GM19240 (cell line): Measurements from ENCODE around the gene MTURN.
"Not testable (repeated sequence)": the region's sequence is repeated elsewhere in the genome, so short reads cannot be mapped to it uniquely, and the experiment has no call there.

Experiments
- DNase-seq: peaks from one replicate; pipeline ENCODE4 v3.0.0; 2011; ENCODE audit warnings: low spot score; ENCODE audit not compliant: insufficient read length

The MTURN gene

GRCh38 chr7:30177186-30177585 is 42.4 kb downstream of the MTURN start:
- DNase-seq = no peak

- DNase-seq = no peak
Observed at GRCh38 chr7:30177965-30178364, 43.2 kb downstream of the MTURN start.

GRCh38 chr7:30178748-30179436 is 44.1 kb downstream of the MTURN start:
- no peak for DNase-seq

GRCh38 chr7:30180718-30181117 is 45.9 kb downstream of the MTURN start:
- DNase-seq = no peak

GRCh38 chr7:30181211-30181610 is 46.4 kb downstream of the MTURN start:
- no peak for DNase-seq

GRCh38 chr7:30181736-30182522 is 47.1 kb downstream of the MTURN start:
- DNase-seq = no peak

- DNase-seq = no peak
Observed at GRCh38 chr7:30182814-30183213, 48.0 kb downstream of the MTURN start.

GRCh38 chr7:30183749-30184369 is 49.1 kb downstream of the MTURN start:
- no peak for DNase-seq

- DNase-seq = no peak
Observed at GRCh38 chr7:30184791-30185487, 50.2 kb downstream of the MTURN start.

- DNase-seq = no peak
Observed at GRCh38 chr7:30185496-30185895, 50.7 kb downstream of the MTURN start.

GRCh38 chr7:30186725-30187124 is 51.9 kb downstream of the MTURN start:
- DNase-seq = no peak

GRCh38 chr7:30187513-30187912 is 52.7 kb downstream of the MTURN start:
- DNase-seq = no peak

GRCh38 chr7:30188381-30188780 is 53.6 kb downstream of the MTURN start:
- not testable (repeated sequence) for DNase-seq

- DNase-seq = no peak
Observed at GRCh38 chr7:30188811-30189210, 54.0 kb downstream of the MTURN start.

GRCh38 chr7:30191809-30192208 is 57.0 kb downstream of the MTURN start:
- DNase-seq = no peak

- no peak for DNase-seq
Observed at GRCh38 chr7:30193336-30193943, 58.7 kb downstream of the MTURN start.

GRCh38 chr7:30196408-30196807 is 61.6 kb downstream of the MTURN start:
- no peak for DNase-seq

- no peak for DNase-seq
Observed at GRCh38 chr7:30197438-30197837, 62.7 kb downstream of the MTURN start.

- DNase-seq = no peak
Observed at GRCh38 chr7:30199271-30199670, 64.5 kb downstream of the MTURN start.

- no peak for DNase-seq
Observed at GRCh38 chr7:30200591-30200990, 65.8 kb downstream of the MTURN start.

GRCh38 chr7:30201161-30201666 is 66.4 kb downstream of the MTURN start:
- DNase-seq = no peak
